Middle frontal gyrus (tissue), 1 donor: ENCODE measurements around the gene IGFALS.

Experiments used
- DNase-seq: peaks from one replicate; pipeline ENCODE4 v3.0.0-alpha.2; 2015; ENCODE audit warnings: low spot score; ENCODE audit errors: extremely low spot score

Gene IGFALS

GRCh38 chr16:1790261-1790610 is 3.3 kb downstream of the IGFALS start:
- DNase-seq = no peak

GRCh38 chr16:1789643-1790045 is 3.9 kb downstream of the IGFALS start:
- no peak for DNase-seq

GRCh38 chr16:1788708-1789100 is 4.8 kb downstream of the IGFALS start:
- DNase-seq = no peak

GRCh38 chr16:1788095-1788707 is 5.3 kb downstream of the IGFALS start:
- DNase-seq = no peak

GRCh38 chr16:1787322-1788094 is 6.0 kb downstream of the IGFALS start:
- no peak for DNase-seq

GRCh38 chr16:1787056-1787321 is 6.5 kb downstream of the IGFALS start:
- DNase-seq = no peak

- DNase-seq = no peak
These were observed 7.1 kb downstream of the IGFALS start for GRCh38 chr16:1786242-1787055.

- no peak for DNase-seq
These were observed 7.7 kb downstream of the IGFALS start for GRCh38 chr16:1785846-1786170.

GRCh38 chr16:1784977-1785845 is 8.3 kb downstream of the IGFALS start:
- no peak for DNase-seq

- peak; percentile 100 for DNase-seq
These were observed 10.9 kb downstream of the IGFALS start, which contains the start of the genes NUBP2 and SPSB3 for GRCh38 chr16:1782408-1783264. NUBP2 (plus strand) TSS chr16:1782960; CDS start chr16:1783021, 61 bp downstream. SPSB3 (minus strand) TSS chr16:1782571; CDS start chr16:1781483, 1,088 bp downstream.

- DNase-seq = no peak
These were observed 11.6 kb downstream of the IGFALS start for GRCh38 chr16:1781758-1782407.

- DNase-seq = no peak
These were observed 12.3 kb downstream of the IGFALS start for GRCh38 chr16:1781254-1781653.

- no peak for DNase-seq
These were observed 12.8 kb downstream of the IGFALS start for GRCh38 chr16:1780677-1781072.

- DNase-seq = no peak
These were observed 13.5 kb downstream of the IGFALS start for GRCh38 chr16:1779741-1780676.

- no peak for DNase-seq
These were observed 14.2 kb downstream of the IGFALS start for GRCh38 chr16:1779234-1779701.

- DNase-seq = no peak
These were observed 15.0 kb downstream of the IGFALS start for GRCh38 chr16:1778200-1779179.

GRCh38 chr16:1777375-1778199 is 15.9 kb downstream of the IGFALS start:
- no peak for DNase-seq
